HEK293T (cell line): Measurements from ENCODE around the gene IFT81.

Experiments
- CTBP1 ChIP-seq: fragments of 450-650 bp; IDR thresholded peaks from 2 replicates; pipeline ENCODE4 v1.6.1; 2016; ENCODE audit warnings: borderline replicate concordance
- ELF4 ChIP-seq: fragments of 450-650 bp; IDR thresholded peaks from 2 replicates; pipeline ENCODE4 v1.6.1; 2017; ENCODE audit warnings: antibody characterized with exemption
- FOXA1 ChIP-seq: fragments of 450-650 bp; IDR thresholded peaks from 2 replicates; pipeline ENCODE4 v1.6.1; 2016; ENCODE audit warnings: mild to moderate bottlenecking
- FOXK2 ChIP-seq: fragments of 450-650 bp; IDR thresholded peaks from 2 replicates; pipeline ENCODE4 v1.6.1; 2016; ENCODE audit warnings: mild to moderate bottlenecking
- FOXM1 ChIP-seq: fragments of 450-650 bp; IDR thresholded peaks from 2 replicates; pipeline ENCODE4 v1.6.1; 2017; ENCODE audit warnings: mild to moderate bottlenecking, borderline replicate concordance
- HDGF ChIP-seq: fragments of 450-650 bp; IDR thresholded peaks from 2 replicates; pipeline ENCODE4 v1.6.1; 2017; ENCODE audit warnings: antibody characterized with exemption, borderline replicate concordance
- L3MBTL2 ChIP-seq: fragments of 450-650 bp; conservative IDR thresholded peaks from 2 replicates; pipeline ENCODE4 v1.6.1; 2016; ENCODE audit warnings: mild to moderate bottlenecking
- LEF1 ChIP-seq: fragments of 450-650 bp; IDR thresholded peaks from 2 replicates; pipeline ENCODE4 v1.6.1; 2017; ENCODE audit warnings: mild to moderate bottlenecking, borderline replicate concordance
- PKNOX1 ChIP-seq: fragments of 450-650 bp; IDR thresholded peaks from 2 replicates; pipeline ENCODE4 v1.6.1; 2016
- SP1 ChIP-seq: fragments of 450-650 bp; IDR thresholded peaks from 2 replicates; pipeline ENCODE4 v1.6.1; 2017
- SUZ12 ChIP-seq: fragments of 450-650 bp; IDR thresholded peaks from 2 replicates; pipeline ENCODE4 v1.6.1; 2016; ENCODE audit warnings: mild to moderate bottlenecking
- ZNF384 ChIP-seq: fragments of 450-650 bp; IDR thresholded peaks from 2 replicates; pipeline ENCODE4 v1.6.1; 2016

DNA sequence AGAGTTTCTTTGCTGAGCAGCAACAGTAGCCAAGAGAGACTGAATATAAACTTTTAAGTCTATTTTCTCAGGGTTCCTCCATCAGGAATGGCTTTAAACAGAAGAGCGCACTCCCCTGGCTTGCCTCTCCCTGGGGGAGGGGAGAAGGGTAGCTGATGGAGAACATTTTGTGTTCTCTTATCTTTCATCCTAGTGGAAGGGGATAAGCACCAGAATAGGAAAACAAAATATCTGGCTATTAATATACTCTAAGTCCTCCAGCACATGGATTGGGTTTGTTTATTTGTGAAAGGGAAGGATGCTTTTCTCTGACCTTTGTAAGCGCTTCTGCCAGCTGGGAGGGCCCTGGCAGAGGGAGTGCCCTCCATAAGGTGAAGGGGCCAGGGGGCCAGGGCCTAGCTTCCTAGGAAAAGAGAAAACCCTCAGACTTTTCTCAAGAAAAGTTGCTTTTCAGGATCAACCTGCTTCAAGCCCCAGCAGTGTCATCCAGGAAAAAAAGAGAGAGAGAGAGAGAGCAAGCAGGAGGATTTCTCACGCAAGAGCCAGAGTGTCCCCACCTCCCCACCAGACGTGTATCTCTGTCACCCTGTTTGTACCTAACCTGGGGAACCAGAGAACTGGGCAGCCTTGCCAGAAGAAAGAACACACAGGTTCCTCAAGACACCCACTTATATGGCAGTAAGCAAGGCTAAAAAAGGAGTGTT, 122.6 kb downstream of the IFT81 start:
- no peak for TF ChIP-seq FOXA1
- no peak for TF ChIP-seq SP1
- no peak for TF ChIP-seq SUZ12
- no peak for TF ChIP-seq HDGF
- TF ChIP-seq PKNOX1 = no peak
- TF ChIP-seq LEF1 = no peak
- no peak for TF ChIP-seq ZNF384
- no peak for TF ChIP-seq CTBP1
- no peak for TF ChIP-seq FOXK2
- TF ChIP-seq FOXM1 = no peak
- TF ChIP-seq L3MBTL2 = no peak
- TF ChIP-seq ELF4 = no peak
